ENCODE measurements around the gene THEM4. TPM values are rescaled to one million over a fixed set of nuclear protein-coding genes. Genes with fewer than 3 reads are reported as not detected.
A peak's percentile ranks its signal among the peaks of the same experiment; 100 is the strongest.

The THEM4 gene
- total and polyA plus RNA-seq, 2 experiments from 2014 or later, result 13.4 to 20.4 TPM

DNA sequence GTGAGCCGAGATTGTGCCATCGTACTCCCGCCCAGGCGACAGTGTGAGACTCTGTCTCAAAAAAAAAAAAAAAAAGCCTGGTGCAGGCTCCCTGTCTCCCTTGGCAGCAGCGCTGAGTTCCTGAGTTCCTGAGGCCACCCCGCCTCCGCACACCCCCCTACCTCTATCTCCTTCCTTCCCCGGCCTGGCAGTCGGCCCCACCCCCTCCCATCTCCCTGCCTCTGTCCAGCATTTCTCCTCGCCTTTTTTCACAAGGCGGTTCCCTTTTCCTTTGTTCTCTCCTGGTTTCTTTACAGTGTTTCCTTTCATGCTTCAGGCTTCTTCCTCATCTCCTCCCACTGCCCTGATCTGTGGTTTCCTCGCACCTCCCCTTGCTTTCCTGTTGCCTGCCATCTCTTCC is 80.4 kb downstream of the THEM4 start:
- H3K4me2 ChIP-seq, result peak overlapping the region; percentile 83
- Mint-ChIP-seq H3K4me3 (peak overlapping the region; percentile 36), H3K9me3 (no peaks in the 10 kb centered on the region; the same call in 2 of the 3 replicates), H3K4me1 (peaks cover 50% of the 10 kb centered on the region), H3K27me3 (ENCODE audit: insufficient read depth, low read depth, poor library complexity) (peaks cover 18% of the 10 kb centered on the region), H3K27ac (no peak overlapping the region; the same call in 1 of the 2 replicates), H3K36me3 (ENCODE audit: low read depth) (no peaks in the 10 kb centered on the region; the same call in 2 of the 3 replicates)
- no peaks in the 10 kb centered on the region for H3K27me3 ChIP-seq (ENCODE audit: insufficient read depth)
- no peak overlapping the region for H3K27ac ChIP-seq (ENCODE audit: low read depth)
- H2AFZ ChIP-seq, result peak overlapping the region; percentile 93
- TF ChIP-seq, protein P1, sequence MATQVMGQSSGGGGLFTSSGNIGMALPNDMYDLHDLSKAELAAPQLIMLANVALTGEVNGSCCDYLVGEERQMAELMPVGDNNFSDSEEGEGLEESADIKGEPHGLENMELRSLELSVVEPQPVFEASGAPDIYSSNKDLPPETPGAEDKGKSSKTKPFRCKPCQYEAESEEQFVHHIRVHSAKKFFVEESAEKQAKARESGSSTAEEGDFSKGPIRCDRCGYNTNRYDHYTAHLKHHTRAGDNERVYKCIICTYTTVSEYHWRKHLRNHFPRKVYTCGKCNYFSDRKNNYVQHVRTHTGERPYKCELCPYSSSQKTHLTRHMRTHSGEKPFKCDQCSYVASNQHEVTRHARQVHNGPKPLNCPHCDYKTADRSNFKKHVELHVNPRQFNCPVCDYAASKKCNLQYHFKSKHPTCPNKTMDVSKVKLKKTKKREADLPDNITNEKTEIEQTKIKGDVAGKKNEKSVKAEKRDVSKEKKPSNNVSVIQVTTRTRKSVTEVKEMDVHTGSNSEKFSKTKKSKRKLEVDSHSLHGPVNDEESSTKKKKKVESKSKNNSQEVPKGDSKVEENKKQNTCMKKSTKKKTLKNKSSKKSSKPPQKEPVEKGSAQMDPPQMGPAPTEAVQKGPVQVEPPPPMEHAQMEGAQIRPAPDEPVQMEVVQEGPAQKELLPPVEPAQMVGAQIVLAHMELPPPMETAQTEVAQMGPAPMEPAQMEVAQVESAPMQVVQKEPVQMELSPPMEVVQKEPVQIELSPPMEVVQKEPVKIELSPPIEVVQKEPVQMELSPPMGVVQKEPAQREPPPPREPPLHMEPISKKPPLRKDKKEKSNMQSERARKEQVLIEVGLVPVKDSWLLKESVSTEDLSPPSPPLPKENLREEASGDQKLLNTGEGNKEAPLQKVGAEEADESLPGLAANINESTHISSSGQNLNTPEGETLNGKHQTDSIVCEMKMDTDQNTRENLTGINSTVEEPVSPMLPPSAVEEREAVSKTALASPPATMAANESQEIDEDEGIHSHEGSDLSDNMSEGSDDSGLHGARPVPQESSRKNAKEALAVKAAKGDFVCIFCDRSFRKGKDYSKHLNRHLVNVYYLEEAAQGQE (IDR thresholded peaks at IDR 0.05; ENCODE audit: unreplicated experiment), result peak; percentile 69
- TF ChIP-seq STAT1 (IDR thresholded peaks at IDR 0.05; ENCODE audit: unreplicated experiment), result no peak
- H3K4me1 ChIP-seq (ENCODE audit: insufficient read depth), result peaks cover 44% of the 10 kb centered on the region
- no peaks in the 10 kb centered on the region for H4K20me1 ChIP-seq (replicated peaks; ENCODE audit: insufficient read depth)
- H3K36me3 ChIP-seq (ENCODE audit: insufficient read depth), result no peaks in the 10 kb centered on the region
- ATAC-seq, result peak; percentile 67
- DNase-seq (ENCODE audit: low spot score), result peak; percentile 88
- H3K79me2 ChIP-seq (replicated peaks; ENCODE audit: insufficient read depth), result no peaks in the 10 kb centered on the region
- peak overlapping the region; percentile 45 for H3K4me3 ChIP-seq
- no peaks in the 10 kb centered on the region for H3K9me2 ChIP-seq (ENCODE audit: insufficient read depth)
- H3F3A ChIP-seq (replicated peaks; ENCODE audit: low read depth), result no peaks in the 10 kb centered on the region; the same call in 1 of the 2 replicates

DNA sequence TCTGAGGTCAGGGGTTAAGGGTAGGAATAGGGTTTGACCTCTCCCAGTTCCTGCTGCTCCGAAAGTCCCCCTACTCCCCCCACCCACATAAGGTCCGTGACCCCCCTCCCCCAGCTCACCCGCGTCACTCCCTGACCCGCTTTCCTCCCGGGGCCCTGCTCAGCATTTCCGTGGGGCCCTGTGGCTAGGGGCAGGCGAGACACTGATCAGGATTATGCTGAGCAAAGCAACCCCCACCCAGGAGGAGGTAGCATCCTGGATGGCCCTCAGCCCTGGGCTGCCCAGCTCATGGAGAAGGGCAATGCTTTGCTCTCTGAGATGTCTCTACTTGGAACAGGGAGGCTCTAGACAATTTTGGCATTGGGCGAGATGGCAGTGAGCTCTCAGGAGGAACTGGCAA is 81.5 kb downstream of the THEM4 start:
- H3K4me3 ChIP-seq, result no peak overlapping the region
- H3K27ac Mint-ChIP-seq, result no peak overlapping the region
- peaks cover 51% of the 10 kb centered on the region for H3K4me1 Mint-ChIP-seq
- no peak overlapping the region for H2AFZ ChIP-seq
- H4K20me1 ChIP-seq (replicated peaks; ENCODE audit: insufficient read depth), result no peaks in the 10 kb centered on the region
- H3K27me3 Mint-ChIP-seq (ENCODE audit: insufficient read depth, low read depth, poor library complexity), result peaks cover 17% of the 10 kb centered on the region
- no peak overlapping the region for H3K27ac ChIP-seq (ENCODE audit: low read depth)
- no peak overlapping the region; the same call in 2 of the 3 replicates for H3K4me3 Mint-ChIP-seq
- H3K36me3 Mint-ChIP-seq (ENCODE audit: low read depth), result no peaks in the 10 kb centered on the region; the same call in 2 of the 3 replicates
- DNase-seq (ENCODE audit: low spot score) (no peak), ATAC-seq (no peak)
- no peaks in the 10 kb centered on the region for H3K9me2 ChIP-seq (ENCODE audit: insufficient read depth)
- no peaks in the 10 kb centered on the region for H3K36me3 ChIP-seq (ENCODE audit: insufficient read depth)
- no peak for TF ChIP-seq STAT1 (IDR thresholded peaks at IDR 0.05; ENCODE audit: unreplicated experiment)
- TF ChIP-seq CREB1 (CRISPR knock-in tag; IDR thresholded peaks at IDR 0.05; ENCODE audit: low read depth), result no peak
- no peak for TF ChIP-seq ZNF331 (CRISPR knock-in tag; IDR thresholded peaks at IDR 0.05; ENCODE audit: low read depth)
- TF ChIP-seq, protein P2, sequence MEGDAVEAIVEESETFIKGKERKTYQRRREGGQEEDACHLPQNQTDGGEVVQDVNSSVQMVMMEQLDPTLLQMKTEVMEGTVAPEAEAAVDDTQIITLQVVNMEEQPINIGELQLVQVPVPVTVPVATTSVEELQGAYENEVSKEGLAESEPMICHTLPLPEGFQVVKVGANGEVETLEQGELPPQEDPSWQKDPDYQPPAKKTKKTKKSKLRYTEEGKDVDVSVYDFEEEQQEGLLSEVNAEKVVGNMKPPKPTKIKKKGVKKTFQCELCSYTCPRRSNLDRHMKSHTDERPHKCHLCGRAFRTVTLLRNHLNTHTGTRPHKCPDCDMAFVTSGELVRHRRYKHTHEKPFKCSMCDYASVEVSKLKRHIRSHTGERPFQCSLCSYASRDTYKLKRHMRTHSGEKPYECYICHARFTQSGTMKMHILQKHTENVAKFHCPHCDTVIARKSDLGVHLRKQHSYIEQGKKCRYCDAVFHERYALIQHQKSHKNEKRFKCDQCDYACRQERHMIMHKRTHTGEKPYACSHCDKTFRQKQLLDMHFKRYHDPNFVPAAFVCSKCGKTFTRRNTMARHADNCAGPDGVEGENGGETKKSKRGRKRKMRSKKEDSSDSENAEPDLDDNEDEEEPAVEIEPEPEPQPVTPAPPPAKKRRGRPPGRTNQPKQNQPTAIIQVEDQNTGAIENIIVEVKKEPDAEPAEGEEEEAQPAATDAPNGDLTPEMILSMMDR (conservative IDR thresholded peaks at IDR 0.05; ENCODE audit: low read depth in 2 of 2), result no peak
- no peak for TF ChIP-seq NANOG (IDR thresholded peaks at IDR 0.05; ENCODE audit: borderline replicate concordance)
- H3F3A ChIP-seq (replicated peaks; ENCODE audit: low read depth), result no peaks in the 10 kb centered on the region; the same call in 1 of the 2 replicates
- H3K79me2 ChIP-seq (replicated peaks; ENCODE audit: insufficient read depth), result no peaks in the 10 kb centered on the region
- H3K4me2 ChIP-seq, result no peak overlapping the region
- no peaks in the 10 kb centered on the region for H3K27me3 ChIP-seq (ENCODE audit: insufficient read depth)
- no peaks in the 10 kb centered on the region; the same call in 2 of the 3 replicates for H3K9me3 Mint-ChIP-seq
- peaks cover 44% of the 10 kb centered on the region for H3K4me1 ChIP-seq (ENCODE audit: insufficient read depth)
